Liver (tissue), 9 donors: ENCODE measurements around the gene MSN. TPM values are rescaled to one million over a fixed set of nuclear protein-coding genes. Genes with fewer than 3 reads are reported as not detected.

Experiments
- DNase-seq: peaks from one replicate; pipeline ENCODE4 v3.0.0-alpha.2; 2017; ENCODE audit warnings: low spot score
- H3K27ac ChIP-seq, 2 donors: one replicate each; pipeline ENCODE4 v1.7.0; 2013; ENCODE audit warnings: inconsistent platforms in 2 of 2, low read length in 2 of 2, control low read depth in 1 of 2, low read depth in 1 of 2, mild to moderate bottlenecking in 1 of 2
- H3K27me3 ChIP-seq, 4 donors: one replicate each; pipeline versions ENCODE4 v1.6.1 to v1.7.0; 2013; ENCODE audit warnings: low read length in 3 of 4, inconsistent platforms in 1 of 4, mild to moderate bottlenecking in 1 of 4, moderate library complexity in 1 of 4; ENCODE audit not compliant: control insufficient read depth in 4 of 4, insufficient read depth in 4 of 4
- H3K36me3 ChIP-seq, 4 donors: one replicate each; pipeline versions ENCODE4 v1.6.1 to v1.7.0; 2013; ENCODE audit warnings: low read length in 3 of 4, mild to moderate bottlenecking in 3 of 4, low read depth in 1 of 4, moderate library complexity in 1 of 4; ENCODE audit not compliant: control insufficient read depth in 4 of 4, insufficient read depth in 3 of 4
- H3K4me1 ChIP-seq, 4 donors: one replicate each; pipeline versions ENCODE4 v1.6.1 to v1.7.0; 2013; ENCODE audit warnings: low read length in 3 of 4, mild to moderate bottlenecking in 3 of 4, moderate library complexity in 1 of 4; ENCODE audit not compliant: control insufficient read depth in 4 of 4, insufficient read depth in 4 of 4
- H3K4me3 ChIP-seq, 3 donors: one replicate each; pipeline versions ENCODE4 v1.6.1 to v1.7.0; 2013; ENCODE audit warnings: low read length in 3 of 3, control low read depth in 1 of 3, low read depth in 1 of 3, mild to moderate bottlenecking in 1 of 3
- H3K9ac ChIP-seq, 2 donors: one replicate each; pipeline ENCODE4 v1.7.0; 2013; ENCODE audit warnings: low read length in 2 of 2, mild to moderate bottlenecking in 2 of 2, moderate library complexity in 2 of 2, control low read depth in 1 of 2, low read depth in 1 of 2
- H3K9me3 ChIP-seq, 4 donors: one replicate each; pipeline versions ENCODE4 v1.6.1 to v1.7.0; 2013; ENCODE audit warnings: low read length in 3 of 4; ENCODE audit not compliant: control insufficient read depth in 4 of 4
- FOXA2 ChIP-seq: IDR thresholded peaks from 2 replicates; pipeline ENCODE4 v1.6.1; 2016; ENCODE audit warnings: antibody characterized with exemption
- HNF4A ChIP-seq, 2 donors: conservative IDR thresholded peaks; 2 replicates each; pipeline ENCODE4 v1.6.1; 2016; ENCODE audit warnings: antibody characterized with exemption in 2 of 2, mild to moderate bottlenecking in 2 of 2
- HNF4G ChIP-seq: IDR thresholded peaks from 2 replicates; pipeline ENCODE4 v1.6.1; 2016; ENCODE audit warnings: antibody characterized with exemption
- JUND ChIP-seq, 2 donors: IDR thresholded peaks; 2 replicates each; pipeline ENCODE4 v1.6.1; 2016; ENCODE audit warnings: antibody characterized with exemption in 2 of 2
- NR2F2 ChIP-seq: IDR thresholded peaks from 2 replicates; pipeline ENCODE4 v1.6.1; 2016; ENCODE audit warnings: antibody characterized with exemption
- RAD21 ChIP-seq, 2 donors: IDR thresholded peaks; 2 replicates each; pipeline ENCODE4 v1.6.1; 2016; ENCODE audit warnings: antibody characterized with exemption in 2 of 2, mild to moderate bottlenecking in 2 of 2
- RXRA ChIP-seq, 2 donors: IDR thresholded peaks; 2 replicates each; pipeline ENCODE4 v1.6.1; 2017 to 2018; ENCODE audit warnings: antibody characterized with exemption in 2 of 2, mild to moderate bottlenecking in 1 of 2
- SP1 ChIP-seq: IDR thresholded peaks from 2 replicates; pipeline ENCODE4 v1.6.1; 2018; ENCODE audit warnings: antibody characterized with exemption, mild to moderate bottlenecking
- TAF1 ChIP-seq: conservative IDR thresholded peaks from 2 replicates; pipeline ENCODE4 v1.6.1; 2016; ENCODE audit warnings: antibody characterized with exemption, mild to moderate bottlenecking
- YY1 ChIP-seq: IDR thresholded peaks from 2 replicates; pipeline ENCODE4 v1.6.1; 2016; ENCODE audit warnings: antibody characterized with exemption, mild to moderate bottlenecking
- ZBTB33 ChIP-seq: IDR thresholded peaks from 2 replicates; pipeline ENCODE4 v1.6.1; 2016; ENCODE audit warnings: antibody characterized with exemption
- WGBS: extraction: QIAGEN DNeasy Blood & Tissue Kit; methylation state at CpG from one replicate; pipeline ENCODE4 v1.1.7; 2013; 5-methylcytosine and 5-hydroxymethylcytosine counted together
- polyA plus RNA-seq, 2 donors: library from polyadenylated mRNA; stranded (reverse) in 1 of 2; unstranded in 1 of 2; fragments of 200-250 nt in 1 of 2; fragments of >200 nt in 1 of 2; fragmentation: Nextera tagmentation in 1 of 2; extraction: Ambion mirVana in 1 of 2; gene quantifications; one replicate each; pipeline versions ENCODE4 v1.2.1 to v1.2.3, GENCODE V29; 2013 to 2015
- total RNA-seq, 2 donors: library from RNA; depleted of rRNA; stranded (reverse); fragments of >200 nt; gene quantifications; one replicate each; pipeline ENCODE4 v1.2.3, GENCODE V29; 2014
- TF ChIP-seq, protein P1 (sequence below): IDR thresholded peaks from 2 replicates; pipeline ENCODE4 v1.6.1; 2016; ENCODE audit warnings: antibody characterized with exemption, mild to moderate bottlenecking
- TF ChIP-seq, protein P2 (sequence below): IDR thresholded peaks from 2 replicates; pipeline ENCODE4 v1.6.1; 2016; ENCODE audit warnings: antibody characterized with exemption
- TF ChIP-seq, protein P3 (sequence below): fragments of 150-350 bp; IDR thresholded peaks from 2 replicates; pipeline ENCODE4 v1.5.1; 2017; ENCODE audit warnings: improper control_type of control experiment, low read depth, low read length; ENCODE audit not compliant: missing input control
- donor health status: healthy.
- donor health status: healthy.
- donor health status: healthy.
- donor health status: healthy.
- donor health status: healthy.

The MSN gene
- total and polyA plus RNA-seq, 4 donors, result 24.3 to 70.0 (median 40.6) TPM

- H3K9ac ChIP-seq, result no peak overlapping the region
- WGBS, result 58% methylated on average over 2 of the region's 2 CpGs
- TF ChIP-seq, protein P1, sequence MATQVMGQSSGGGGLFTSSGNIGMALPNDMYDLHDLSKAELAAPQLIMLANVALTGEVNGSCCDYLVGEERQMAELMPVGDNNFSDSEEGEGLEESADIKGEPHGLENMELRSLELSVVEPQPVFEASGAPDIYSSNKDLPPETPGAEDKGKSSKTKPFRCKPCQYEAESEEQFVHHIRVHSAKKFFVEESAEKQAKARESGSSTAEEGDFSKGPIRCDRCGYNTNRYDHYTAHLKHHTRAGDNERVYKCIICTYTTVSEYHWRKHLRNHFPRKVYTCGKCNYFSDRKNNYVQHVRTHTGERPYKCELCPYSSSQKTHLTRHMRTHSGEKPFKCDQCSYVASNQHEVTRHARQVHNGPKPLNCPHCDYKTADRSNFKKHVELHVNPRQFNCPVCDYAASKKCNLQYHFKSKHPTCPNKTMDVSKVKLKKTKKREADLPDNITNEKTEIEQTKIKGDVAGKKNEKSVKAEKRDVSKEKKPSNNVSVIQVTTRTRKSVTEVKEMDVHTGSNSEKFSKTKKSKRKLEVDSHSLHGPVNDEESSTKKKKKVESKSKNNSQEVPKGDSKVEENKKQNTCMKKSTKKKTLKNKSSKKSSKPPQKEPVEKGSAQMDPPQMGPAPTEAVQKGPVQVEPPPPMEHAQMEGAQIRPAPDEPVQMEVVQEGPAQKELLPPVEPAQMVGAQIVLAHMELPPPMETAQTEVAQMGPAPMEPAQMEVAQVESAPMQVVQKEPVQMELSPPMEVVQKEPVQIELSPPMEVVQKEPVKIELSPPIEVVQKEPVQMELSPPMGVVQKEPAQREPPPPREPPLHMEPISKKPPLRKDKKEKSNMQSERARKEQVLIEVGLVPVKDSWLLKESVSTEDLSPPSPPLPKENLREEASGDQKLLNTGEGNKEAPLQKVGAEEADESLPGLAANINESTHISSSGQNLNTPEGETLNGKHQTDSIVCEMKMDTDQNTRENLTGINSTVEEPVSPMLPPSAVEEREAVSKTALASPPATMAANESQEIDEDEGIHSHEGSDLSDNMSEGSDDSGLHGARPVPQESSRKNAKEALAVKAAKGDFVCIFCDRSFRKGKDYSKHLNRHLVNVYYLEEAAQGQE, result no peak
- TF ChIP-seq YY1, result no peak
- TF ChIP-seq RAD21 (IDR thresholded peaks at IDR 0.05), result no peak
- TF ChIP-seq HNF4A (conservative IDR thresholded peaks at IDR 0.05), result no peak
- TF ChIP-seq NR2F2, result no peak
Observed at GRCh38 chrX:65697211-65697641, 29.8 kb downstream of the MSN start.

DNA sequence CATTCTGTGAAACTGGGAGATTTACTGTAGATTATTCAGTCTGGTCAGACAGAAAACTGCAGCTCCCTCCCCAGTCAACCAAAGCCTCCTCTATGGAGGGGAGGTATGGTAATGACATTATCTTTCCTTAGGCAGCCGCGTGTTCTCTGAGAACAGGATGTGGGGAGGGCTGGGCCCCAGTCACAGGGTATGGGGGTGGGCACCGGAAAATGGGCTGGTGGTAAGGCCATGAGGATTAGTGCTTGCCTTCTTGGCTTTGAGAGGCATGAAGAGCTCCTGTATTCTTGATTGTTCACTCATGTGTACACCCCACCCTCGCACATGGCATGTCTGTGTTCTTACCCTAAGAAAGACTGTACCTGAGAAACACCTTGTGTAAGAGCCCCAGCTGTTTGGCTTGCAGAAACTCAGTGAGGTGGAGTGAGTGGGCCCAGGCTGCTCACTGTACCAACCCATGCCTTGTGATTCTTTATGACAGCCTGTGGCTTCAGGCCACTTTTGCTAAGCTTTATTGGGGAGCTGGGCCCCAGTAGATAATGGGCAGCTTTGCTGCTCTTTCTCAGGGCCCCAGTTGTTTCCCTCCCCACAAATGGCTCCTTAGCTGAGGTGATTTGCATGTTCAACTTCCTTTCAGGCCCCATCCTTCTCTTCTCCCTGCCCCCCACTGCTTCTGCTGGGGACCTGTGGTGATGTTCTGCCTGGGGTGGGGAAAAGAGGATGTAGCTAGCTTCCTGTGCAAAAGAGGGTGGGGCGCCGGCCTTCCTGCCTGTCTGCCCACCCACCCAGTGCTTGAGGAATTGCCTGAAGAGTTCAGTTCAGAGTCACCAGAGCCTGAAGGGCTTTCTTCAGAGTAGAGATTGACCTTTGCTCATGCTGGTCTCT lies 30.7 kb downstream of the MSN start:
- Histone ChIP-seq H3K27ac (peak overlapping the region; percentile 48 to 52), H3K9me3 (no peaks in the 10 kb centered on the region), H3K36me3 (no peaks in the 10 kb centered on the region), H3K4me1 (peaks cover 4 to 21% (median 6%) of the 10 kb centered on the region in 4 donors), H3K27me3 (no peaks in the 10 kb centered on the region), H3K4me3 (no peak overlapping the region), H3K9ac (no peak overlapping the region)
- TF ChIP-seq JUND (IDR thresholded peaks at IDR 0.05), result no peak
- TF ChIP-seq RXRA (IDR thresholded peaks at IDR 0.05), result peak in 1 of 2 donors; percentile 10
- peak in 1 of 2 donors; percentile 6 for TF ChIP-seq RAD21 (IDR thresholded peaks at IDR 0.05)
- peak; percentile 42 for TF ChIP-seq NR2F2
- TF ChIP-seq HNF4A (conservative IDR thresholded peaks at IDR 0.05), result peak in 1 of 2 donors; percentile 21
- WGBS, result 70% methylated on average over 6 of the region's 6 CpGs
- no peak for DNase-seq

More at GRCh38 chrX:65697211-65697641, 29.8 kb downstream of the MSN start:
- DNase-seq, result no peak
- H3K27me3 ChIP-seq, result no peaks in the 10 kb centered on the region
- no peaks in the 10 kb centered on the region for H3K36me3 ChIP-seq
- no peak overlapping the region for H3K4me3 ChIP-seq
- peaks cover 4 to 18% (median 6%) of the 10 kb centered on the region in 4 donors for H3K4me1 ChIP-seq
- H3K9me3 ChIP-seq, result no peaks in the 10 kb centered on the region
- H3K27ac ChIP-seq, result peak overlapping the region; percentile 43 to 52

GRCh38 chrX:65702956-65703355 lies 35.5 kb downstream of the MSN start:
- no peak overlapping the region for H3K9ac ChIP-seq
- no peaks in the 10 kb centered on the region for H3K36me3 ChIP-seq
- H3K9me3 ChIP-seq, result no peaks in the 10 kb centered on the region
- 67% methylated on average over 2 of the region's 2 CpGs for WGBS
- peaks cover 7 to 26% (median 11%) of the 10 kb centered on the region in 4 donors for H3K4me1 ChIP-seq
- no peak for DNase-seq
- H3K27ac ChIP-seq, result no peak overlapping the region
- no peaks in the 10 kb centered on the region for H3K27me3 ChIP-seq
- H3K4me3 ChIP-seq, result no peak overlapping the region
- TF ChIP-seq JUND (IDR thresholded peaks at IDR 0.05) (no peak), TAF1 (no peak), HNF4A (conservative IDR thresholded peaks at IDR 0.05) (no peak), SP1 (no peak), HNF4G (no peak), FOXA2 (no peak), RAD21 (IDR thresholded peaks at IDR 0.05) (no peak), RXRA (IDR thresholded peaks at IDR 0.05) (no peak), ZBTB33 (no peak)
- TF ChIP-seq, protein P1, result no peak
- TF ChIP-seq, protein P2, sequence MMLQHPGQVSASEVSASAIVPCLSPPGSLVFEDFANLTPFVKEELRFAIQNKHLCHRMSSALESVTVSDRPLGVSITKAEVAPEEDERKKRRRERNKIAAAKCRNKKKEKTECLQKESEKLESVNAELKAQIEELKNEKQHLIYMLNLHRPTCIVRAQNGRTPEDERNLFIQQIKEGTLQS, result no peak
- TF ChIP-seq, protein P3, sequence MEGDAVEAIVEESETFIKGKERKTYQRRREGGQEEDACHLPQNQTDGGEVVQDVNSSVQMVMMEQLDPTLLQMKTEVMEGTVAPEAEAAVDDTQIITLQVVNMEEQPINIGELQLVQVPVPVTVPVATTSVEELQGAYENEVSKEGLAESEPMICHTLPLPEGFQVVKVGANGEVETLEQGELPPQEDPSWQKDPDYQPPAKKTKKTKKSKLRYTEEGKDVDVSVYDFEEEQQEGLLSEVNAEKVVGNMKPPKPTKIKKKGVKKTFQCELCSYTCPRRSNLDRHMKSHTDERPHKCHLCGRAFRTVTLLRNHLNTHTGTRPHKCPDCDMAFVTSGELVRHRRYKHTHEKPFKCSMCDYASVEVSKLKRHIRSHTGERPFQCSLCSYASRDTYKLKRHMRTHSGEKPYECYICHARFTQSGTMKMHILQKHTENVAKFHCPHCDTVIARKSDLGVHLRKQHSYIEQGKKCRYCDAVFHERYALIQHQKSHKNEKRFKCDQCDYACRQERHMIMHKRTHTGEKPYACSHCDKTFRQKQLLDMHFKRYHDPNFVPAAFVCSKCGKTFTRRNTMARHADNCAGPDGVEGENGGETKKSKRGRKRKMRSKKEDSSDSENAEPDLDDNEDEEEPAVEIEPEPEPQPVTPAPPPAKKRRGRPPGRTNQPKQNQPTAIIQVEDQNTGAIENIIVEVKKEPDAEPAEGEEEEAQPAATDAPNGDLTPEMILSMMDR, result no peak
